OCI-LY7 (cell line): ENCODE data around the gene AUNIP. TPM values are rescaled to one million over a fixed set of nuclear protein-coding genes. Genes with fewer than 3 reads are reported as not detected.

Source experiments
- BruUV-seq: library from RNA; stranded (reverse); fragments of 400-500 nt; replicated peaks from 2 replicates; lab custom pipeline; 2021; lab: Mats Ljungman, UMichigan
- CTCF ChIA-PET: fragments of 300-600 bp; sonication (Branson Sonifier 250); formaldehyde crosslinking; loops from one replicate; lab custom pipeline; 2022; ENCODE audit warnings: antibody characterized with exemption; ENCODE audit not compliant: unreplicated experiment; lab: Charles Lee
- POLR2A ChIA-PET: fragments of 300-600 bp; sonication (Branson Sonifier 250); formaldehyde crosslinking; loops from one replicate; lab custom pipeline; 2022; ENCODE audit warnings: antibody characterized with exemption; lab: Charles Lee
- DNase-seq: peaks from one replicate; pipeline ENCODE4 v3.0.0-alpha.2; 2015; ENCODE audit warnings: low spot score
- H2AFZ ChIP-seq: fragments of 200-600 bp; sonication (generic), shearing (Covaris generic); 2 replicates; pipeline ENCODE4 v1.6.1; 2014; ENCODE audit warnings: mild to moderate bottlenecking, antibody characterized with exemption, low read length, moderate library complexity
- H3K27ac ChIP-seq: fragments of 200-600 bp; sonication (generic); 2 replicates; pipeline ENCODE4 v1.5.1; 2014; ENCODE audit warnings: mixed run types, low read depth, mild to moderate bottlenecking, moderate library complexity, low read length, inconsistent platforms; ENCODE audit not compliant: poor library complexity, severe bottlenecking
- H3K36me3 ChIP-seq: fragments of 200-600 bp; sonication (generic); 2 replicates; pipeline ENCODE4 v1.6.1; 2014; ENCODE audit warnings: mild to moderate bottlenecking, antibody characterized with exemption, low read length, moderate library complexity, mixed read lengths; ENCODE audit not compliant: insufficient read depth
- H3K4me1 ChIP-seq: fragments of 200-600 bp; sonication (generic); 2 replicates; pipeline ENCODE4 v1.5.1; 2014; ENCODE audit warnings: mild to moderate bottlenecking, low read length; ENCODE audit not compliant: insufficient read depth, poor library complexity, severe bottlenecking
- H3K4me2 ChIP-seq: fragments of 200-600 bp; sonication (generic); 2 replicates; pipeline ENCODE4 v1.6.1; 2014; ENCODE audit warnings: mild to moderate bottlenecking, low read length
- H3K4me3 ChIP-seq: fragments of 200-600 bp; sonication (generic); 2 replicates; pipeline ENCODE4 v1.5.1; 2014; ENCODE audit warnings: mild to moderate bottlenecking, low read depth, low read length; ENCODE audit not compliant: poor library complexity, severe bottlenecking
- H3K79me2 ChIP-seq: fragments of 200-600 bp; sonication (generic); 2 replicates; pipeline ENCODE4 v1.6.1; 2016; ENCODE audit warnings: low read depth, mild to moderate bottlenecking, low read length, moderate library complexity, mixed read lengths; ENCODE audit not compliant: insufficient read depth
- H3K9me2 ChIP-seq: fragments of 200-600 bp; sonication (generic); 2 replicates; pipeline ENCODE4 v1.6.1; 2016; ENCODE audit warnings: mild to moderate bottlenecking, low read length, mixed read lengths; ENCODE audit not compliant: insufficient read depth
- H3K9me3 ChIP-seq: fragments of 200-600 bp; sonication (generic); 2 replicates; pipeline ENCODE4 v1.6.1; 2014; ENCODE audit warnings: mild to moderate bottlenecking, mixed run types, low read length, mixed read lengths
- H4K20me1 ChIP-seq: fragments of 200-600 bp; sonication (generic); 2 replicates; pipeline ENCODE4 v1.6.1; 2014; ENCODE audit warnings: mild to moderate bottlenecking, antibody characterized with exemption, low read length, moderate library complexity, mixed read lengths; ENCODE audit not compliant: insufficient read depth
- EZH2phosphoT487 ChIP-seq: fragments of 200-600 bp; sonication (generic); IDR thresholded peaks from 2 replicates; pipeline ENCODE4 v1.6.1; 2018; ENCODE audit warnings: low read depth, borderline replicate concordance, mild to moderate bottlenecking, mixed run types, antibody characterized with exemption, low read length, moderate library complexity, mixed read lengths
- intact Hi-C: fragments of 100-400 bp; cut with micrococcal nuclease; formaldehyde crosslinking; loops from one replicate; pipeline ENCODE4 v1.10.0; 2022; ENCODE audit not compliant: unreplicated experiment
- total RNA-seq, 2 experiments: library from RNA; depleted of rRNA in 1 of 2; stranded (reverse); fragments of >200 nt in 1 of 2; shearing (Covaris generic) in 1 of 2; gene quantifications; 2 replicates each; pipeline ENCODE4 v1.2.3, GENCODE V29; 2014 to 2022
- TF ChIP-seq, protein P1 (sequence below): fragments of 200-600 bp; sonication (generic); conservative IDR thresholded peaks from 2 replicates; pipeline ENCODE4 v1.5.1; 2014; ENCODE audit warnings: mild to moderate bottlenecking, antibody characterized with exemption, low read length, moderate library complexity, mixed read lengths

Gene AUNIP
- total RNA-seq, 2 experiments from 2014 or later: 15.1 to 21.5 TPM

DNA sequence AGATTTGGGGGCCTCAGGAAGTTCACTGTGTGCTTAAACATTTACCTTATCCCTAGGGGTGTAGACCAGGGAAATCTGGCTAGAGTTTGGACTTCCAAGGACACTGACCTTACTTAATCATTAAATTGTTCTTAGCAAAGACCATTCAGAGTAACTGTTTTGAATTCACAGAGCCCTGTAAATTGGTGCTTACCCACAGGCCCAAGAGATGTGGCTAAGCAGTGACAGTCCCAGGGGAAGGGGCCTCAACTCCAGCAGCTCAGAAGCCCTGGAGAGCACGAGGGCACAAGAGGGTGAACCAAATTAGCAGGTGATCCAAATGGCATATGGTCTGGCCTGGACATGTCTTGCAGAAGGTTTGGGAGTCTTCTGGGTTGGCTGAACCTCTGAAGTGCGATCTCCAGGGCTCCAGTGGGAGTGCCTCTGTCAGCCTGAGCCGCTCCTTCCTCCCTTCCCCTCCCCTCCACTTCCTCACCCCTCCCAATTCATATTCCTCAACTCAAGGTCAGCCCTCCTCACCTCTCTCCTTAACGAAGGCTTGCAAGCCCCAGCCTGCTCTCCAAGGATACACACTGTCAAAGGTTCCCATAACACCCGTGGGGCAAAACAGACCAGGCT lies 11.9 kb upstream of the AUNIP start:
- H3K9me3 ChIP-seq: no peaks in the 10 kb centered on the region
- peaks cover 45% of the 10 kb centered on the region for H3K4me1 ChIP-seq
- H2AFZ ChIP-seq: 0 out of 2 replicates have a peak overlapping the region, but pooled peaks have one; percentile 29
- intact Hi-C loops: no loop called here
- BruUV-seq: no TSS peak
- H3K4me2 ChIP-seq: peak overlapping the region; percentile 16; the same call in 1 of the 2 replicates
- ChIA-PET POLR2A (interaction anchor here (0.7 kb wide), 1 partner anchor 1198 kb away, joined by 3 read pairs; no protein-coding TSS in a partner anchor), CTCF (no interaction called here)
- no peak overlapping the region for H3K27ac ChIP-seq
- no peaks in the 10 kb centered on the region for H3K79me2 ChIP-seq
- TF ChIP-seq, protein P1, sequence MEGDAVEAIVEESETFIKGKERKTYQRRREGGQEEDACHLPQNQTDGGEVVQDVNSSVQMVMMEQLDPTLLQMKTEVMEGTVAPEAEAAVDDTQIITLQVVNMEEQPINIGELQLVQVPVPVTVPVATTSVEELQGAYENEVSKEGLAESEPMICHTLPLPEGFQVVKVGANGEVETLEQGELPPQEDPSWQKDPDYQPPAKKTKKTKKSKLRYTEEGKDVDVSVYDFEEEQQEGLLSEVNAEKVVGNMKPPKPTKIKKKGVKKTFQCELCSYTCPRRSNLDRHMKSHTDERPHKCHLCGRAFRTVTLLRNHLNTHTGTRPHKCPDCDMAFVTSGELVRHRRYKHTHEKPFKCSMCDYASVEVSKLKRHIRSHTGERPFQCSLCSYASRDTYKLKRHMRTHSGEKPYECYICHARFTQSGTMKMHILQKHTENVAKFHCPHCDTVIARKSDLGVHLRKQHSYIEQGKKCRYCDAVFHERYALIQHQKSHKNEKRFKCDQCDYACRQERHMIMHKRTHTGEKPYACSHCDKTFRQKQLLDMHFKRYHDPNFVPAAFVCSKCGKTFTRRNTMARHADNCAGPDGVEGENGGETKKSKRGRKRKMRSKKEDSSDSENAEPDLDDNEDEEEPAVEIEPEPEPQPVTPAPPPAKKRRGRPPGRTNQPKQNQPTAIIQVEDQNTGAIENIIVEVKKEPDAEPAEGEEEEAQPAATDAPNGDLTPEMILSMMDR: no peak
- no peak for TF ChIP-seq EZH2phosphoT487
- no peaks in the 10 kb centered on the region for H3K36me3 ChIP-seq
- DNase-seq: no peak
- H3K4me3 ChIP-seq: no peak overlapping the region
- H3K9me2 ChIP-seq: no peaks in the 10 kb centered on the region
- no peaks in the 10 kb centered on the region for H4K20me1 ChIP-seq

- CTCF ChIA-PET: no interaction called here
- TF ChIP-seq EZH2phosphoT487: no peak
- TF ChIP-seq, protein P1: no peak
- POLR2A ChIA-PET: interaction anchor here (0.7 kb wide), 1 partner anchor 1198 kb away, joined by 3 read pairs; no protein-coding TSS in a partner anchor
- Histone ChIP-seq H3K9me3 (no peaks in the 10 kb centered on the region), H3K79me2 (no peaks in the 10 kb centered on the region), H3K9me2 (no peaks in the 10 kb centered on the region), H3K36me3 (no peaks in the 10 kb centered on the region), H3K4me3 (no peak overlapping the region), H3K4me2 (no peak overlapping the region), H2AFZ (no peak overlapping the region), H3K4me1 (peaks cover 43% of the 10 kb centered on the region), H3K27ac (no peak overlapping the region), H4K20me1 (no peaks in the 10 kb centered on the region)
- DNase-seq: no peak
- BruUV-seq: no TSS peak
- intact Hi-C loops: no loop called here
These were observed 11.4 kb upstream of the AUNIP start for GRCh38 chr1:25870614-25871013.
